Lung (tissue), 12 donors: ENCODE data around the gene XPNPEP1. TPM values are rescaled to one million over a fixed set of nuclear protein-coding genes. Genes with fewer than 3 reads are reported as not detected.

ENCODE experiments used
- ATAC-seq: fragments of 200-7000 bp; cut with Tn5 transposase; one replicate; pipeline ENCODE4 v1.9.1; 2020; ENCODE audit warnings: moderate number of reproducible peaks; ENCODE audit not compliant: insufficient read depth, low FRiP score
- DNase-seq, 3 donors: peaks; one replicate each; pipeline ENCODE4 v3.0.0-alpha.2; 2013 to 2017
- H3K27ac ChIP-seq, 2 donors: one replicate each; pipeline ENCODE4 v1.5.1; 2013; ENCODE audit warnings: mild to moderate bottlenecking in 2 of 2, moderate library complexity in 2 of 2, control low read depth in 1 of 2, inconsistent platforms in 1 of 2, low read depth in 1 of 2, low read length in 1 of 2
- H3K27me3 ChIP-seq, 3 donors: one replicate each; pipeline ENCODE4 v1.5.1; 2013; ENCODE audit warnings: low read length in 2 of 3; ENCODE audit not compliant: control insufficient read depth in 3 of 3, insufficient read depth in 3 of 3
- H3K36me3 ChIP-seq, 4 donors: one replicate each; pipeline ENCODE4 v1.5.1; 2013; ENCODE audit warnings: low read length in 4 of 4, mild to moderate bottlenecking in 1 of 4, moderate library complexity in 1 of 4; ENCODE audit not compliant: control insufficient read depth in 4 of 4, insufficient read depth in 4 of 4
- H3K4me1 ChIP-seq, 5 donors: one replicate each; pipeline ENCODE4 v1.5.1; 2013; ENCODE audit warnings: low read length in 5 of 5, mild to moderate bottlenecking in 2 of 5, moderate library complexity in 1 of 5; ENCODE audit not compliant: control insufficient read depth in 5 of 5, insufficient read depth in 5 of 5
- H3K4me3 ChIP-seq: one replicate; pipeline ENCODE4 v1.5.1; 2013; ENCODE audit warnings: mild to moderate bottlenecking, control low read depth, moderate library complexity
- H3K9ac ChIP-seq, 2 donors: one replicate each; pipeline ENCODE4 v1.5.1; 2013; ENCODE audit warnings: low read length in 2 of 2, control low read depth in 1 of 2; ENCODE audit not compliant: insufficient read depth in 1 of 2
- H3K9me3 ChIP-seq, 4 donors: one replicate each; pipeline ENCODE4 v1.5.1; 2013; ENCODE audit warnings: low read length in 3 of 4, mild to moderate bottlenecking in 1 of 4, moderate library complexity in 1 of 4; ENCODE audit not compliant: control insufficient read depth in 4 of 4, insufficient read depth in 3 of 4
- WGBS, 2 donors: extraction: QIAGEN DNeasy Blood & Tissue Kit; methylation state at CpG; one replicate each; pipeline ENCODE4 v1.1.7; 2013; 5-methylcytosine and 5-hydroxymethylcytosine counted together
- polyA plus RNA-seq, 2 donors: library from polyadenylated mRNA; stranded (reverse); fragments of 200-250 nt; gene quantifications; one replicate each; pipeline ENCODE4 v1.2.1, GENCODE V29; 2013
- total RNA-seq, 2 donors: library from RNA; depleted of rRNA in 1 of 2; stranded (reverse); fragments of >200 nt in 1 of 2; gene quantifications; one replicate each; pipeline ENCODE4 v1.2.1, GENCODE V29; 2014 to 2021
- TF ChIP-seq, protein P1 (sequence below): IDR thresholded peaks from 2 replicates; pipeline ENCODE4 v1.5.1; 2012; ENCODE audit warnings: mild to moderate bottlenecking; ENCODE audit errors: control extremely low read depth, extremely low read depth
- donor health status: control.
- donor health status: control.
- donor health status: Bipolar disorder and iron deficiency.
- donor health status: healthy.
- donor health status: DM: yes; HTN: yes; CAD: no.

Gene XPNPEP1
- total and polyA plus RNA-seq, 4 donors = 16.5 to 129 (median 48.4) TPM

DNA sequence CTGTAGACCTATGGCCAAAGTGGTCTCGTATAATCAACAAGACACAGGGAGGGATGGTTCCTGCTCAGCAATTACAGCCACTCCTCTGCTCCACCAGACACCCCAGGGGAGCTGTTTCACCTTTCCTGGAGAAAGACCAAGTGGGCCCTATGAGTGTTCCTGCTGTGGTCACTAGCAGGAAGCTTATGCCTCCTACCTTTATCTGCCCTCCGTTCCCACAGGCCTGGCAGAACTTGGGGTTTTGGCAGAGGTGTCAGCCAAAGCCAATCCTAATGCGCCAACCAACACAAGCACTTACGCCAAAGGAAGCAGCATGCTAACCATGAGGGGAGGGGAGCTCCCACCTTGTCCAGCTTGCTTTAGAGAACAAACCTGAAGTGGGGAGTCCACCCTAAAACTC lies 31.2 kb downstream of the XPNPEP1 start:
- ATAC-seq = no peak
- no peak overlapping the region for H3K4me3 ChIP-seq
- TF ChIP-seq, protein P1, sequence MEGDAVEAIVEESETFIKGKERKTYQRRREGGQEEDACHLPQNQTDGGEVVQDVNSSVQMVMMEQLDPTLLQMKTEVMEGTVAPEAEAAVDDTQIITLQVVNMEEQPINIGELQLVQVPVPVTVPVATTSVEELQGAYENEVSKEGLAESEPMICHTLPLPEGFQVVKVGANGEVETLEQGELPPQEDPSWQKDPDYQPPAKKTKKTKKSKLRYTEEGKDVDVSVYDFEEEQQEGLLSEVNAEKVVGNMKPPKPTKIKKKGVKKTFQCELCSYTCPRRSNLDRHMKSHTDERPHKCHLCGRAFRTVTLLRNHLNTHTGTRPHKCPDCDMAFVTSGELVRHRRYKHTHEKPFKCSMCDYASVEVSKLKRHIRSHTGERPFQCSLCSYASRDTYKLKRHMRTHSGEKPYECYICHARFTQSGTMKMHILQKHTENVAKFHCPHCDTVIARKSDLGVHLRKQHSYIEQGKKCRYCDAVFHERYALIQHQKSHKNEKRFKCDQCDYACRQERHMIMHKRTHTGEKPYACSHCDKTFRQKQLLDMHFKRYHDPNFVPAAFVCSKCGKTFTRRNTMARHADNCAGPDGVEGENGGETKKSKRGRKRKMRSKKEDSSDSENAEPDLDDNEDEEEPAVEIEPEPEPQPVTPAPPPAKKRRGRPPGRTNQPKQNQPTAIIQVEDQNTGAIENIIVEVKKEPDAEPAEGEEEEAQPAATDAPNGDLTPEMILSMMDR = no peak
- peaks cover 0 to 30% (median 19%) of the 10 kb centered on the region in 4 donors for H3K36me3 ChIP-seq
- H3K9ac ChIP-seq = no peak overlapping the region
- peaks cover 9 to 42% (median 16%) of the 10 kb centered on the region in 5 donors for H3K4me1 ChIP-seq
- peak overlapping the region in 1 of 2 donors; percentile 65 for H3K27ac ChIP-seq
- H3K9me3 ChIP-seq = no peaks in the 10 kb centered on the region
- no peaks in the 10 kb centered on the region for H3K27me3 ChIP-seq
- DNase-seq = no peak
- WGBS, 2 donors = 72 to 73% methylated on average over 4 of the region's 4 CpGs

DNA sequence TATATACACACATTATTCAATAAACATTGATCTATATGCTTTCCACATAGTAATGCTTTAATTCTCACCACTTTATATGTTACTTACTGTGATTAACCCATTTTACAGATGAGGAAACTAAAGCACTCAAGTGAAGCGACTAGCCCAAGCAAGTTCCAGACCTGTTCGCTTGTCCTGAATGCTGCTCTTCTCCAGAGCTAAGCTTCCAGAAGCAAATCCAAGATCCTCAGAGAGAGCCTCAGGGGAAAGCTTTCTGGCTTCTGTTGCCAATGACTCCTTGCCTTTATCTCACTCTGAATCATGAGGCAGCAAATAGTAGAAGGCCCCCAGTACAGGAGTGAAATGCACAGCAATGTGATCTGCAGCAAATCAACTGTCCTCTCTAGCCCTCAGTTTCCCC lies 32.2 kb downstream of the XPNPEP1 start:
- Histone ChIP-seq H3K9ac (no peak overlapping the region), H3K9me3 (no peaks in the 10 kb centered on the region), H3K4me1 (peaks cover 9 to 42% (median 17%) of the 10 kb centered on the region in 5 donors), H3K27ac (no peak overlapping the region), H3K36me3 (peaks cover 0 to 30% (median 25%) of the 10 kb centered on the region in 4 donors), H3K27me3 (no peaks in the 10 kb centered on the region), H3K4me3 (no peak overlapping the region)
- TF ChIP-seq, protein P1 = no peak
- WGBS, 2 donors = 97% methylated on average over 2 of the region's 2 CpGs
- ATAC-seq = no peak
- DNase-seq = no peak

DNA sequence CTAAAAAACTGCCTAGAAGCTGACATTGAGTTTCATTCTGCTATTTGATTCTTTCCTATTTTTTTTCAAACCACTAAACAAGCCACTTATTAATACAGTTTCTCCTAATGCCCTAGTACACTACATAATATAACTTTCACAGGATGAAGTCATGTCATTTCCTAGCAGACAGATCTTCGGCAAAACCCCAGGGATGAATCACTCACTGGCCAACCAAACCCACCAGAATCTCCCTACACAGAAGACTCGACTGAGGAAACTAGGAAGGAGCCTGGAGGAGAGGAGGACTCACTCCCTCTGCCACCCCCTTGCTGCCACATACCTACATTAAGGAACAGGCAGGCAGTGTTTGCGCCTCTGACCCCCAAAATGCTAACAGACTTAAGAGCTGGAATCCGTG lies 33.4 kb downstream of the XPNPEP1 start:
- Histone ChIP-seq H3K27ac (peak overlapping the region in 1 of 2 donors; percentile 35), H3K4me1 (peaks cover 2 to 30% (median 5%) of the 10 kb centered on the region in 5 donors), H3K4me3 (no peak overlapping the region), H3K27me3 (no peaks in the 10 kb centered on the region), H3K9ac (no peak overlapping the region), H3K36me3 (peaks cover 0 to 31% (median 28%) of the 10 kb centered on the region in 4 donors), H3K9me3 (no peaks in the 10 kb centered on the region)
- no peak for DNase-seq
- no peak for ATAC-seq
- TF ChIP-seq, protein P1 = no peak
- WGBS, 2 donors = 72 to 78% methylated on average over 4 of the region's 4 CpGs

DNA sequence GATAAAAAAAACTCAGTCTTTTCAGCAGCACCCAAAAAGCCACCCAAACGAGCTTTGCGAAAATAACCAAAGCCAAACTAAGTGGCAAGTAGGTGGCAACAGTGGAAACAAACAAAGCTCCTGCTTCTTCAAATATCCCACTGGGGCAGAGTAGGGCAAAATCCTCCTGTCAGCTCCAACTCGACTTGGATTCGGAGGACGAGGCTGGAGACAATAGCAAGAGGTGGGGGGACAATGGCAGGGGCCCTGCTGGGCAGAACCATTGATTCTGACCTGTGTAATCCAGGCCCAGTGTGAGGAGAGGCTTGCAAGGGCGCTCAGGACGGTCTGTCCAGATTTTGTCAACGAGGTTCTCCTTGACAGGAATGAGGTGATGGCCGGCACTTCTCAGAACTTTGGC lies 35.5 kb downstream of the XPNPEP1 start:
- TF ChIP-seq, protein P1 = no peak
- Histone ChIP-seq H3K9ac (no peak overlapping the region), H3K36me3 (peaks cover 0 to 36% (median 32%) of the 10 kb centered on the region in 4 donors), H3K9me3 (no peaks in the 10 kb centered on the region), H3K4me3 (no peak overlapping the region), H3K27ac (no peak overlapping the region), H3K27me3 (no peaks in the 10 kb centered on the region), H3K4me1 (peaks cover 3 to 18% (median 4%) of the 10 kb centered on the region in 5 donors)
- 86 to 88% methylated on average over 9 of the region's 9 CpGs for WGBS, 2 donors
- no peak for ATAC-seq
- DNase-seq = no peak
